ENCODE results near the gene QSOX2. TPM values are rescaled to one million over a fixed set of nuclear protein-coding genes. Genes with fewer than 3 reads are reported as not detected.

The QSOX2 gene
- total RNA-seq, 2 donors from 2014 or later: 4.3 to 12.2 TPM

DNA sequence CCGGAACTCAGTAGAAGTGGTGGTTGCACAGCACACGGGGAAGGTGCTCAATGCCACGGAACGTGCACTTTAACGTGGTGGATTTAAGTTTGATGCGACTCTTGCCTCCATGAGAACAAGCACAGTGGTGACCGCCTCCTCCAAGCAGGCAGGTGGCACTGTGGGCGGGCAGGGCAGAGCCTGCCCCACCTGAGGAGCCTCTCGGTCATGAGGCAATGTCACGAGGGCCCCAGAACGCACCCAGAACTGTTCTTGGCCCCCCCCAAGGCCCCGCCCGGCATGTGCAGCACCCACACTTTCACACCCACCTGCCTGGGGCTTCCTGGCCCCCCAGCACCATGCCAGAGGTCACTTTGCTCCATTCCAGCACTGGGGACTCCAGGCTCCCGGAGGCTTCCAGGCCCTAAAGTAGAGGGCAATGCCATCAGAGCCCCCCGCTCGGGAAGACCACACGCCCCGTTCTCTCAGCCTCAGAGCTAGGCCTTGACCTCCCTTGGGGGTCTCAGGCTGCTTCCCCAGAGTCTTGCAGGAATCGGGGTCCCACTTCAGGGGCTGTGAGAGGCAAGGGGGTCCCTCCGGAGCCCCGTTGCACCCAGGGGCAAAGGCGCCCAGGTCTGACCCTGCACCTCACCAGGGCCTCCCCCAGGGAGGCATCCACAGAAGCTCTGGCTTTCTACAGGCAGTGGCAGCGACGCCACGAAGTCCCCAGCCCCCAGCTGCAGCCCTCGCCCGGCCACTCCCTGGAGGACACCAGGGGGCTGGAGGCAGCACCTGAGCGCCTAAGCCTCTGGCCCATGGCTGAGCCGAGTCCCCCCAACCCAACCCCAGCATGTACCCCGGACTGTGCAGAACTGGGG is 44.3 kb upstream of the QSOX2 start:
- Histone ChIP-seq H3K36me3 (no peaks in the 10 kb centered on the region), H3K27me3 (replicated peaks; ENCODE audit: insufficient read depth) (no peaks in the 10 kb centered on the region), H3K9me3 (no peaks in the 10 kb centered on the region), H3K4me3 (no peak overlapping the region), H3K4me1 (replicated peaks) (no peaks in the 10 kb centered on the region), H3K27ac (no peak overlapping the region)
- intact Hi-C loops (cut with DNase I): no loop called here
- WGBS: 92% methylated on average over 27 of the region's 30 CpGs
- DNase-seq (ENCODE audit: low spot score): no peak
- TF ChIP-seq, protein P1, sequence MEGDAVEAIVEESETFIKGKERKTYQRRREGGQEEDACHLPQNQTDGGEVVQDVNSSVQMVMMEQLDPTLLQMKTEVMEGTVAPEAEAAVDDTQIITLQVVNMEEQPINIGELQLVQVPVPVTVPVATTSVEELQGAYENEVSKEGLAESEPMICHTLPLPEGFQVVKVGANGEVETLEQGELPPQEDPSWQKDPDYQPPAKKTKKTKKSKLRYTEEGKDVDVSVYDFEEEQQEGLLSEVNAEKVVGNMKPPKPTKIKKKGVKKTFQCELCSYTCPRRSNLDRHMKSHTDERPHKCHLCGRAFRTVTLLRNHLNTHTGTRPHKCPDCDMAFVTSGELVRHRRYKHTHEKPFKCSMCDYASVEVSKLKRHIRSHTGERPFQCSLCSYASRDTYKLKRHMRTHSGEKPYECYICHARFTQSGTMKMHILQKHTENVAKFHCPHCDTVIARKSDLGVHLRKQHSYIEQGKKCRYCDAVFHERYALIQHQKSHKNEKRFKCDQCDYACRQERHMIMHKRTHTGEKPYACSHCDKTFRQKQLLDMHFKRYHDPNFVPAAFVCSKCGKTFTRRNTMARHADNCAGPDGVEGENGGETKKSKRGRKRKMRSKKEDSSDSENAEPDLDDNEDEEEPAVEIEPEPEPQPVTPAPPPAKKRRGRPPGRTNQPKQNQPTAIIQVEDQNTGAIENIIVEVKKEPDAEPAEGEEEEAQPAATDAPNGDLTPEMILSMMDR (IDR thresholded peaks at IDR 0.05): no peak
- TF ChIP-seq POLR2A (IDR thresholded peaks at IDR 0.05) (no peak), POLR2AphosphoS5 (IDR thresholded peaks at IDR 0.05) (no peak)

DNA sequence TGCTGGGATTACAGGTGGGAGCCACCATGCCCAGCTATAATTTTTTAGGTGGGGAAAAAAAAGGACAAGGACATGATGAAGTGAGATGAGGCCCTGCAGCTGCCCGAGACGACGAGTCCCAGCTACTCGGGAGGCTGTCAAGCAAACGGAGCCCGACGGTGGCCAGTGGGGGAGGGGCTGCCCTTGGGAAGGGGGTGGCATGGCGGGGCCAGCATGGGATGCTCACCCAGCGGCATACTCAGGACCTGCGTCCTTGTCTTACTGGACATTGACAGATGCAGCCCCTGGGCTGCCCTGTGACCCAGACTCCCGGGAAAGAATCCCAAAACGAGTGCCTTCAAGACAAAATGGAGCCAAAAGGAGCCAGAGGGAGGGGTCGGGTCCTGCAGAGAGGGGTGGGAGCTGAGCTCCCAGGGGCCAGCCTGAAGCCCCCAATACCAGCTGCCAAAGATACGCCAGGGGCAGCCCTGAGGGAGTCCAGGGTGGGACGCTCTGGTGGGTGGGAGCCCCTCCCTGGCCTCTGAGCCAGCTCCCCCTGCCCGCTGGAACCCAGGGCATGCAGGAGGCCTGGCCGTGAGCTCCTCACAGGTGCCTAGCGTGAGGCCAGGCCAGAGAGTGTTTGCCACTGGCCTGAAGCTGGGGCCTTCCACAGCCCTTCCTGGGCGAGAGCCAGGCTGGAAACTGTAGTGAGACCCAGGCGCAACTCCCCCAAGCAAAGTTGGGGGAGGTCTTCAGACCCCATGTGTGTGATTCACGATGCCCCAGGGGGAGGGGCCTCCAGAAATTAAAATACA is 42.5 kb upstream of the QSOX2 start:
- Histone ChIP-seq H3K36me3 (no peaks in the 10 kb centered on the region), H3K27ac (no peak overlapping the region), H3K4me1 (replicated peaks) (no peaks in the 10 kb centered on the region), H3K4me3 (no peak overlapping the region), H3K27me3 (replicated peaks; ENCODE audit: insufficient read depth) (no peaks in the 10 kb centered on the region), H3K9me3 (no peaks in the 10 kb centered on the region)
- intact Hi-C loops (cut with DNase I): no loop called here
- no peak for DNase-seq (ENCODE audit: low spot score)
- 71% methylated on average over 21 of the region's 21 CpGs for WGBS
- TF ChIP-seq POLR2AphosphoS5 (IDR thresholded peaks at IDR 0.05): no peak

DNA sequence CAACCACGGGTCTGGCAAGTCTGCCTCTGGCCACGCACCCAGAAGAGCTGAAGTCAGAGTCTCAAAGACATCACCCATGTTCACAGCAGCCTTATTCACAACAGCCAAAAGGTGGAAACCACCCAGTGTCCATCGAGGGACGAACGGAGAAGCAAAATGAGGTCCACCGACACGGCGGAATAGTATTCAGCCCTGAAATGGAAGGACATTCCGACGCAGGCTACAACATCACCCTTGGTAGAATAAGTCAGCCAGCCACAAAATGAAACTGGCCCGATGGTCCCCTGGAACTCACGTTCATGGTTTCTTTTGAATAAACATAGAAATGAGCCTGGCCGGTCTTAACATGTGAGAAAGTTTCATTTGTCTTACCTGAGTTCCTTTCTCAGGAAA is 41.4 kb upstream of the QSOX2 start:
- no peaks in the 10 kb centered on the region for H3K9me3 ChIP-seq
- TF ChIP-seq, protein P1 (IDR thresholded peaks at IDR 0.05): no peak
- H3K27ac ChIP-seq: no peak overlapping the region
- no peaks in the 10 kb centered on the region for H3K27me3 ChIP-seq (replicated peaks; ENCODE audit: insufficient read depth)
- 80% methylated on average over 13 of the region's 13 CpGs for WGBS
- no peaks in the 10 kb centered on the region for H3K36me3 ChIP-seq
- no peak for DNase-seq (ENCODE audit: low spot score)
- intact Hi-C loops (cut with DNase I): no loop called here
- no peaks in the 10 kb centered on the region for H3K4me1 ChIP-seq (replicated peaks)
- H3K4me3 ChIP-seq: no peak overlapping the region

DNA sequence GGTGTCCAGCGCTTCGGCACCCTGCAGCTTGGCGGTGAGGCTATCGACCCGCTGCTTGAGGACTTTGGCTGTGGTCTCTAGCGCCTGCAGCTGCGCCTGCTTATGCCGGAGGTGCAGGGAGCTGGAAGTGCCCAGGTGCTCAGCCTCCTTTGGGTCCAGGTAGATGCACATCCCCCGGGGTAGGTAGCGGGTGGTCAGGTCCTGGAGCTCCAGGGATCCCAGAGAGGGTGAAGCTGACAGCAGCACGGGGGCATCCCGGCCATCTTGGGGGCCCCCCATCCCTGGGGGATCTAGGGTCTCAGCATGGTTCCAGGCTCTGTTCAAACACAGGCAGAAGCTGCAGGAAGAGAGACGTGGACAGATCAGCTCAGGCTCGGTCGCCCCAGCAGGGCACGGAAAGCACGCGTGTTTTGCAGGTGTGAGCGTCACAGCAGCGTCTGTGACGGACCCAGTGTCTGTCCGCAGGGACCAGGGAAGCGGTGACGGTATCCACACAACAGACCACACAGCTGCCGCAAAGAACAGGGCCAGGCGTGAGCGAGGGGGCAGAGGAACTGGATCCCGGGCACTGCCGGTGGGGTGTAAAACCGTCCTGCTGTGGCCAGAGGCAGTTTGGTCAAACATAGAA is 40.9 kb upstream of the QSOX2 start:
- Histone ChIP-seq H3K36me3 (no peaks in the 10 kb centered on the region), H3K27me3 (replicated peaks; ENCODE audit: insufficient read depth) (no peaks in the 10 kb centered on the region), H3K4me1 (replicated peaks) (no peaks in the 10 kb centered on the region), H3K4me3 (no peak overlapping the region), H3K9me3 (no peaks in the 10 kb centered on the region), H3K27ac (no peak overlapping the region)
- DNase-seq (ENCODE audit: low spot score): no peak
- intact Hi-C loops (cut with DNase I): no loop called here
- TF ChIP-seq, protein P1 (IDR thresholded peaks at IDR 0.05): no peak
- TF ChIP-seq POLR2AphosphoS5 (IDR thresholded peaks at IDR 0.05) (no peak), POLR2A (IDR thresholded peaks at IDR 0.05) (no peak)
- WGBS: 85% methylated on average over 30 of the region's 30 CpGs
